ENCODE data around the gene RFX3. TPM values are rescaled to one million over a fixed set of nuclear protein-coding genes. Genes with fewer than 3 reads are reported as not detected.
A peak's percentile ranks its signal among the peaks of the same experiment; 100 is the strongest.

Gene RFX3
- total RNA-seq, 1 experiment from 2014 or later = 9.9 TPM

DNA sequence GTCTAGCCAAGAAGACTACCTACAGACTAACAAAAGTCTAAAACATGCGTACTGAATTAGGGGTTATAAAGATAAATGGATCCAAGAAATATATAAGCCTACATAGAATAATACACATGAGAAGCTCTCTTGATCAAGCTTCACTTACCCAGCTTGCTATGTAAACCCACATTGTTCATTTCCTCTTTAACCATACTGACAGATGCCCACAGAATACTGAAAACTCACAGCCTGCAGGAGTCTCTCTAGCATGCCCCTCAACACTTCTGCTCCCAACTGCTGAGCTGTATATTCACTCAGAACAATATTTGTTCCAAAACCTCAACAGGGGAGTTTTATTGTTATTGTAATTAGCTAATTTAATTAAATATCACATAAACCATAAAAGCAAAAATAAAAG lies 52.4 kb downstream of the RFX3 start:
- H3K27me3 ChIP-seq (ENCODE audit: insufficient read depth, low read length) = no peaks in the 10 kb centered on the region
- Mint-ChIP-seq H3K27me3 (ENCODE audit: low read depth) (no peaks in the 10 kb centered on the region), H3K36me3 (ENCODE audit: insufficient read depth in 1 of 3, low read depth in 3 of 3) (peaks cover 2 to 5% (median 4%) of the 10 kb centered on the region in 3 experiments), H3K4me3 (no peak overlapping the region), H3K4me1 (peaks cover 24 to 33% of the 10 kb centered on the region in 2 experiments), H3K27ac (peak overlapping the region in 2 of 3 experiments; percentile 41 to 57; a peak in 1 of 7 replicates), H3K9me3 (no peaks in the 10 kb centered on the region)
- H3K9me3 ChIP-seq (ENCODE audit: control insufficient read depth, low read depth, low read length) = no peaks in the 10 kb centered on the region
- DNase-seq = no peak
- H3K4me1 ChIP-seq (ENCODE audit: insufficient read depth, low read length) = peaks cover under 1% of the 10 kb centered on the region; the same call in 1 of the 2 replicates
- H2BK5ac ChIP-seq (ENCODE audit: insufficient read length, low read length) = no peak overlapping the region
- no peak overlapping the region for H2BK120ac ChIP-seq (ENCODE audit: low read depth, low read length, poor library complexity, severe bottlenecking)
- H3T11ph ChIP-seq (ENCODE audit: low read length) = no peak overlapping the region
- H2BK12ac ChIP-seq (ENCODE audit: insufficient read length, low read depth, low read length) = no peak overlapping the region
- H3K9ac ChIP-seq (ENCODE audit: extremely low read depth, insufficient read length, low read length) = no peak overlapping the region
- no peaks in the 10 kb centered on the region for H3K79me1 ChIP-seq (ENCODE audit: insufficient read depth, low read depth, low read length, poor library complexity, severe bottlenecking)
- no peak overlapping the region for H2BK15ac ChIP-seq (ENCODE audit: low read depth, low read length)
- H2AK5ac ChIP-seq (ENCODE audit: insufficient read length, low read length) = no peak overlapping the region
- H3K23ac ChIP-seq (ENCODE audit: insufficient read length, low read depth, low read length) = no peak overlapping the region
- TF ChIP-seq, protein P1, sequence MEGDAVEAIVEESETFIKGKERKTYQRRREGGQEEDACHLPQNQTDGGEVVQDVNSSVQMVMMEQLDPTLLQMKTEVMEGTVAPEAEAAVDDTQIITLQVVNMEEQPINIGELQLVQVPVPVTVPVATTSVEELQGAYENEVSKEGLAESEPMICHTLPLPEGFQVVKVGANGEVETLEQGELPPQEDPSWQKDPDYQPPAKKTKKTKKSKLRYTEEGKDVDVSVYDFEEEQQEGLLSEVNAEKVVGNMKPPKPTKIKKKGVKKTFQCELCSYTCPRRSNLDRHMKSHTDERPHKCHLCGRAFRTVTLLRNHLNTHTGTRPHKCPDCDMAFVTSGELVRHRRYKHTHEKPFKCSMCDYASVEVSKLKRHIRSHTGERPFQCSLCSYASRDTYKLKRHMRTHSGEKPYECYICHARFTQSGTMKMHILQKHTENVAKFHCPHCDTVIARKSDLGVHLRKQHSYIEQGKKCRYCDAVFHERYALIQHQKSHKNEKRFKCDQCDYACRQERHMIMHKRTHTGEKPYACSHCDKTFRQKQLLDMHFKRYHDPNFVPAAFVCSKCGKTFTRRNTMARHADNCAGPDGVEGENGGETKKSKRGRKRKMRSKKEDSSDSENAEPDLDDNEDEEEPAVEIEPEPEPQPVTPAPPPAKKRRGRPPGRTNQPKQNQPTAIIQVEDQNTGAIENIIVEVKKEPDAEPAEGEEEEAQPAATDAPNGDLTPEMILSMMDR (conservative IDR thresholded peaks at IDR 0.05) = no peak
- no peak overlapping the region for H3K27ac ChIP-seq (ENCODE audit: insufficient read length, low read depth, low read length)
- no peak overlapping the region for H3K4me2 ChIP-seq (ENCODE audit: insufficient read depth, insufficient read length, low read length)
- H2AFZ ChIP-seq (ENCODE audit: low read length) = no peak overlapping the region
- H2BK20ac ChIP-seq (ENCODE audit: low read depth, low read length, poor library complexity, severe bottlenecking) = no peak overlapping the region
- H4K8ac ChIP-seq (replicated peaks; ENCODE audit: insufficient read length, low read depth, low read length) = no peak overlapping the region
- H4K20me1 ChIP-seq (ENCODE audit: control insufficient read depth, insufficient read depth, insufficient read length) = no peaks in the 10 kb centered on the region
- H3K18ac ChIP-seq (ENCODE audit: insufficient read length, low read depth, low read length) = no peak overlapping the region
- H3K23me2 ChIP-seq (ENCODE audit: insufficient read length, low read depth, low read length, poor library complexity, severe bottlenecking) = no peaks in the 10 kb centered on the region
- H3K4ac ChIP-seq (ENCODE audit: low read depth, low read length) = no peak overlapping the region
- no peak overlapping the region for H4K5ac ChIP-seq (ENCODE audit: insufficient read length, low read depth, low read length)
- H3K79me2 ChIP-seq (ENCODE audit: insufficient read depth, low read length) = no peaks in the 10 kb centered on the region
- H3K56ac ChIP-seq (ENCODE audit: insufficient read length, low read depth, low read length) = no peak overlapping the region
- no peak overlapping the region for H3K14ac ChIP-seq (ENCODE audit: insufficient read depth, low read length)
- no CpG with 5 or more reads among the region's 1 CpG for WGBS (ENCODE audit: extremely low coverage, insufficient read length, low lambda C conversion rate)
- no peak overlapping the region for H4K91ac ChIP-seq (ENCODE audit: insufficient read length, low read depth, low read length)

Data from H9 (cell line).